Endothelial cell of umbilical vein (primary cell): ENCODE results near the gene RAI1. TPM values are rescaled to one million over a fixed set of nuclear protein-coding genes. Genes with fewer than 3 reads are reported as not detected.

Experiments
- BruUV-seq: library from RNA; stranded (reverse); fragments of 400-500 nt; replicated peaks from 2 replicates; lab custom pipeline; 2021; lab: Mats Ljungman, UMichigan
- CTCF ChIA-PET: fragments of 300-600, 350-600 bp; sonication (Branson Sonifier 250); formaldehyde crosslinking; loops from one replicate; lab custom pipeline; 2021; ENCODE audit warnings: antibody characterized with exemption, inconsistent platforms; lab: Charles Lee
- POLR2A ChIA-PET: fragments of 300-600, 350-600 bp; sonication (Branson Sonifier 250); formaldehyde crosslinking; loops from one replicate; lab custom pipeline; 2021; ENCODE audit warnings: antibody characterized with exemption, inconsistent platforms; lab: Charles Lee
- DNase-seq: peaks from one replicate; pipeline ENCODE4 v3.0.0-alpha.2; 2011; ENCODE audit warnings: low read depth, low spot score
- FAIRE-seq: peaks from 2 replicates; lab custom pipeline; 2011; peaks lifted over from hg19 to GRCh38; lab: Jason Lieb, UNC
- H2AFZ ChIP-seq: 2 replicates; pipeline ENCODE4 v1.6.0; 2012; ENCODE audit warnings: low read depth, low read length, control low read depth, inconsistent platforms
- H3K27ac ChIP-seq: 2 replicates; pipeline ENCODE4 v1.5.1; 2011; ENCODE audit warnings: low read depth, mild to moderate bottlenecking, control low read depth, low read length, moderate library complexity; ENCODE audit not compliant: insufficient read depth
- H3K27me3 ChIP-seq, 2 experiments: 2 replicates each; pipeline versions ENCODE4 v1.6.0 to v1.6.1; 2011; ENCODE audit warnings: low read length in 2 of 2, mixed read lengths in 1 of 2; ENCODE audit not compliant: control insufficient read depth in 2 of 2, insufficient read depth in 2 of 2
- H3K36me3 ChIP-seq, 2 experiments: 2 replicates in 1 of 2; 3 replicates in 1 of 2; pipeline ENCODE4 v1.5.1; 2011; ENCODE audit warnings: low read length in 2 of 2, mild to moderate bottlenecking in 1 of 2, moderate library complexity in 1 of 2; ENCODE audit not compliant: control insufficient read depth in 2 of 2, insufficient read depth in 2 of 2; ENCODE audit errors: extremely low read depth in 1 of 2
- H3K4me1 ChIP-seq: 3 replicates; pipeline ENCODE4 v1.5.1; 2011; ENCODE audit warnings: mild to moderate bottlenecking, low read length; ENCODE audit not compliant: control insufficient read depth, insufficient read depth; ENCODE audit errors: extremely low read depth
- H3K4me2 ChIP-seq: 2 replicates; pipeline ENCODE4 v1.6.1; 2011; ENCODE audit warnings: low read length, control low read depth, mixed read lengths; ENCODE audit not compliant: insufficient read depth
- H3K4me3 ChIP-seq, 3 experiments: fragments of 200-600 bp in 1 of 3; sonication (generic), shearing (Covaris generic) in 1 of 3; replicated peaks in 1 of 3; 2 replicates each; pipeline ENCODE4 v1.5.1; 2011 to 2016; ENCODE audit warnings: control low read depth in 3 of 3, low read length in 3 of 3, mild to moderate bottlenecking in 2 of 3, inconsistent platforms in 1 of 3, low read depth in 1 of 3, moderate library complexity in 1 of 3; ENCODE audit not compliant: insufficient read depth in 1 of 3
- H3K79me2 ChIP-seq: 2 replicates; pipeline ENCODE4 v1.6.0; 2012; ENCODE audit warnings: low read length, inconsistent platforms; ENCODE audit not compliant: control insufficient read depth, insufficient read depth
- H3K9ac ChIP-seq: replicated peaks from 2 replicates; pipeline ENCODE3; 2011; ENCODE audit warnings: low read length, control low read depth; ENCODE audit not compliant: insufficient read depth; ENCODE audit errors: extremely low read depth
- H3K9me1 ChIP-seq: replicated peaks from 3 replicates; pipeline ENCODE4 v1.6.0; 2011; ENCODE audit warnings: mild to moderate bottlenecking, low read length; ENCODE audit not compliant: control insufficient read depth, insufficient read depth; ENCODE audit errors: extremely low read depth
- H3K9me3 ChIP-seq: replicated peaks from 2 replicates; pipeline ENCODE4 v1.5.1; 2012; ENCODE audit warnings: low read length, inconsistent platforms; ENCODE audit not compliant: control insufficient read depth, insufficient read depth
- H4K20me1 ChIP-seq: replicated peaks from 2 replicates; pipeline ENCODE3; 2011; ENCODE audit warnings: mild to moderate bottlenecking, low read length; ENCODE audit not compliant: control insufficient read depth, insufficient read depth; ENCODE audit errors: extremely low read depth
- CTCF ChIP-seq, 2 donors: IDR thresholded peaks; 1 replicate in 1 of 2; 2 replicates in 1 of 2; pipeline ENCODE4 v1.5.1; 2011; ENCODE audit warnings: low read length in 2 of 2, mild to moderate bottlenecking in 2 of 2, moderate library complexity in 2 of 2, control low read depth in 1 of 2, inconsistent platforms in 1 of 2, low read depth in 1 of 2; ENCODE audit not compliant: insufficient read depth in 1 of 2; ENCODE audit errors: extremely low read depth in 1 of 2
- EZH2 ChIP-seq: IDR thresholded peaks from 2 replicates; pipeline ENCODE4 v1.6.1; 2012; ENCODE audit warnings: borderline replicate concordance, low read depth, mild to moderate bottlenecking, moderate library complexity, low read length, inconsistent platforms; ENCODE audit not compliant: severe bottlenecking
- FOS ChIP-seq: IDR thresholded peaks from 2 replicates; pipeline ENCODE4 v1.6.1; 2011; ENCODE audit warnings: mild to moderate bottlenecking, low read length, moderate library complexity, borderline replicate concordance; ENCODE audit not compliant: insufficient read depth
- GATA2 ChIP-seq: IDR thresholded peaks from 2 replicates; pipeline ENCODE4 v1.7.0; 2011; ENCODE audit warnings: low read depth, mild to moderate bottlenecking, moderate library complexity, mixed read lengths, low read length; ENCODE audit not compliant: insufficient read length, insufficient read depth
- JUN ChIP-seq: IDR thresholded peaks from 2 replicates; pipeline ENCODE4 v1.6.1; 2011; ENCODE audit warnings: borderline replicate concordance, low read depth; ENCODE audit not compliant: insufficient read length, insufficient read depth
- MAX ChIP-seq: IDR thresholded peaks from 2 replicates; pipeline ENCODE4 v1.6.1; 2011; ENCODE audit not compliant: insufficient read depth, insufficient read length
- MYC ChIP-seq: IDR thresholded peaks from one replicate; pipeline ENCODE4 v1.6.1; 2011; ENCODE audit warnings: mild to moderate bottlenecking, low read depth, low read length
- POLR2A ChIP-seq: IDR thresholded peaks from 2 replicates; pipeline ENCODE4 v1.6.1; 2012; ENCODE audit warnings: low read depth, mild to moderate bottlenecking, control low read depth, low read length
- POLR2AphosphoS5 ChIP-seq: IDR thresholded peaks from 2 replicates; pipeline ENCODE4 v1.6.1; 2012; ENCODE audit warnings: low read depth, mild to moderate bottlenecking, control low read depth, low read length, moderate library complexity; ENCODE audit not compliant: insufficient read depth
- dilution Hi-C: fragments of 300-500 bp; cut with MboI; formaldehyde crosslinking; loops from one replicate; pipeline ENCODE4 v1.15.0; 2019; ENCODE audit warnings: low sequenced_read_pairs; ENCODE audit not compliant: extremely low pct_ligation_motif_present
- intact Hi-C: fragments of 100-400 bp; cut with micrococcal nuclease; formaldehyde crosslinking; loops from one replicate; pipeline ENCODE4 v1.10.0; 2022
- polyA plus RNA-seq, 4 experiments: library from polyadenylated mRNA; depleted of rRNA in 3 of 4; stranded (reverse) in 3 of 4; unstranded in 1 of 4; fragments of >200 nt; gene quantifications; 2 replicates each; pipeline versions ENCODE4 v1.2.1 to v1.2.3, GENCODE V29; 2011 to 2012; ENCODE audit warnings: missing spikeins in 1 of 4
- total RNA-seq: library from RNA; stranded (reverse); gene quantifications from 2 replicates; pipeline ENCODE4 v1.2.3, GENCODE V29; 2021

Gene RAI1
- total and polyA plus RNA-seq, 2 donors (not counting 3 experiments of a cell fraction or from before 2014, with no cell fraction given) = 7.8 to 43.3 TPM

GRCh38 chr17:17667947-17668346 is 13.3 kb upstream of the RAI1 start:
- no peak overlapping the region for H3K27ac ChIP-seq
- H3K4me3 ChIP-seq = no peak overlapping the region
- intact Hi-C loops (no loop called here), dilution Hi-C loops (no loop called here)
- no peak overlapping the region for H3K4me2 ChIP-seq
- no peaks in the 10 kb centered on the region for H3K9me3 ChIP-seq
- FAIRE-seq (no peak), DNase-seq (no peak)
- no TSS peak for BruUV-seq
- no peak overlapping the region for H2AFZ ChIP-seq
- TF ChIP-seq POLR2A = no peak
- no peaks in the 10 kb centered on the region for H3K4me1 ChIP-seq
- ChIA-PET CTCF (interaction anchor here (1.1 to 2.4 kb wide), 2 partner anchors 12 to 251 kb away, joined by 4 to 7 read pairs; no protein-coding TSS in a partner anchor), POLR2A (no interaction called here)
- H3K36me3 ChIP-seq = no peaks in the 10 kb centered on the region
- H3K79me2 ChIP-seq = no peaks in the 10 kb centered on the region
- no peaks in the 10 kb centered on the region for H3K9me1 ChIP-seq
- no peak overlapping the region for H3K9ac ChIP-seq
- peaks cover 3 to 6% of the 10 kb centered on the region in 2 experiments for H3K27me3 ChIP-seq
- no peaks in the 10 kb centered on the region for H4K20me1 ChIP-seq

- BruUV-seq = no TSS peak
- TF ChIP-seq JUN (no peak), CTCF (IDR thresholded peaks at IDR 0.05; ENCODE audit: extremely low read depth in 1 of 2, insufficient read depth in 1 of 2, low read depth in 1 of 2, low read length in 2 of 2) (no peak), FOS (no peak), MAX (no peak), MYC (no peak), GATA2 (no peak), POLR2AphosphoS5 (no peak), POLR2A (no peak), EZH2 (no peak)
- DNase-seq (no peak), FAIRE-seq (no peak)
- Histone ChIP-seq H3K4me2 (no peak overlapping the region), H3K9me1 (no peaks in the 10 kb centered on the region), H3K79me2 (no peaks in the 10 kb centered on the region), H3K36me3 (no peaks in the 10 kb centered on the region), H2AFZ (no peak overlapping the region), H4K20me1 (no peaks in the 10 kb centered on the region), H3K9me3 (no peaks in the 10 kb centered on the region), H3K27ac (no peak overlapping the region), H3K9ac (no peak overlapping the region), H3K27me3 (peaks cover 6 to 7% of the 10 kb centered on the region in 2 experiments), H3K4me3 (no peak overlapping the region), H3K4me1 (no peaks in the 10 kb centered on the region)
- CTCF ChIA-PET = interaction anchor here (1.0 to 2.4 kb wide), 4 partner anchors 9 to 251 kb away, joined by 3 to 7 read pairs (median 4); no protein-coding TSS in a partner anchor
- dilution Hi-C loops = no loop called here
- intact Hi-C loops = no loop called here
- POLR2A ChIA-PET = no interaction called here
These were observed 12.9 kb upstream of the RAI1 start for GRCh38 chr17:17668358-17668757.
